Measurements from ENCODE around the gene KIF19.

GRCh38 chr17:74357466-74357809 lies 31.4 kb downstream of the KIF19 start:
- TF ChIP-seq, protein P1, sequence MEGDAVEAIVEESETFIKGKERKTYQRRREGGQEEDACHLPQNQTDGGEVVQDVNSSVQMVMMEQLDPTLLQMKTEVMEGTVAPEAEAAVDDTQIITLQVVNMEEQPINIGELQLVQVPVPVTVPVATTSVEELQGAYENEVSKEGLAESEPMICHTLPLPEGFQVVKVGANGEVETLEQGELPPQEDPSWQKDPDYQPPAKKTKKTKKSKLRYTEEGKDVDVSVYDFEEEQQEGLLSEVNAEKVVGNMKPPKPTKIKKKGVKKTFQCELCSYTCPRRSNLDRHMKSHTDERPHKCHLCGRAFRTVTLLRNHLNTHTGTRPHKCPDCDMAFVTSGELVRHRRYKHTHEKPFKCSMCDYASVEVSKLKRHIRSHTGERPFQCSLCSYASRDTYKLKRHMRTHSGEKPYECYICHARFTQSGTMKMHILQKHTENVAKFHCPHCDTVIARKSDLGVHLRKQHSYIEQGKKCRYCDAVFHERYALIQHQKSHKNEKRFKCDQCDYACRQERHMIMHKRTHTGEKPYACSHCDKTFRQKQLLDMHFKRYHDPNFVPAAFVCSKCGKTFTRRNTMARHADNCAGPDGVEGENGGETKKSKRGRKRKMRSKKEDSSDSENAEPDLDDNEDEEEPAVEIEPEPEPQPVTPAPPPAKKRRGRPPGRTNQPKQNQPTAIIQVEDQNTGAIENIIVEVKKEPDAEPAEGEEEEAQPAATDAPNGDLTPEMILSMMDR (IDR thresholded peaks at IDR 0.05): no peak
- no peak for TF ChIP-seq POLR2A (IDR thresholded peaks at IDR 0.05)
